PC-9 (cell line): ENCODE results near the gene ERMAP. TPM values are rescaled to one million over a fixed set of nuclear protein-coding genes. Genes with fewer than 3 reads are reported as not detected.

Experiments
- BruUV-seq: library from RNA; stranded (reverse); fragments of 400-500 nt; replicated peaks from 2 replicates; lab custom pipeline; 2021; lab: Mats Ljungman, UMichigan
- CTCF ChIA-PET: fragments of 300-600 bp; sonication (Branson Sonifier 250); formaldehyde crosslinking; loops from one replicate; lab custom pipeline; 2022; ENCODE audit warnings: antibody characterized with exemption; lab: Charles Lee
- POLR2A ChIA-PET: fragments of 300-600 bp; sonication (Branson Sonifier 250); formaldehyde crosslinking; loops from one replicate; lab custom pipeline; 2022; ENCODE audit warnings: antibody characterized with exemption; ENCODE audit not compliant: unreplicated experiment; lab: Charles Lee
- DNase-seq, 2 experiments: peaks; one replicate each; pipeline versions ENCODE4 v3.0.0 to v3.0.0-alpha.2; 2015 to 2022; ENCODE audit warnings: mixed read lengths in 1 of 2
- H2AFZ ChIP-seq: fragments of 200-600 bp; sonication (generic); 2 replicates; pipeline ENCODE4 v1.8.1; 2017; ENCODE audit warnings: antibody characterized with exemption
- H3F3A ChIP-seq: fragments of 200-600 bp; sonication (generic); 2 replicates; pipeline ENCODE4 v1.8.1; 2017; ENCODE audit warnings: antibody characterized with exemption, mild to moderate bottlenecking, low read depth; ENCODE audit not compliant: insufficient read depth
- H3K27ac ChIP-seq: fragments of 200-600 bp; sonication (generic); 2 replicates; pipeline ENCODE4 v1.6.1; 2016; ENCODE audit warnings: mixed run types
- H3K27me3 ChIP-seq: fragments of 200-600 bp; sonication (generic); 2 replicates; pipeline ENCODE4 v1.6.1; 2016; ENCODE audit warnings: low read depth, mixed run types; ENCODE audit not compliant: insufficient read depth
- H3K36me3 ChIP-seq: fragments of 200-600 bp; sonication (generic); 2 replicates; pipeline ENCODE4 v1.6.1; 2016; ENCODE audit warnings: low read depth, mixed run types
- H3K4me1 ChIP-seq: fragments of 200-600 bp; sonication (generic); replicated peaks from 2 replicates; pipeline ENCODE4 v1.6.1; 2016; ENCODE audit warnings: mixed run types; ENCODE audit not compliant: insufficient read depth
- H3K4me2 ChIP-seq: fragments of 200-600 bp; sonication (generic); 2 replicates; pipeline ENCODE4 v1.6.1; 2017; ENCODE audit warnings: mixed run types
- H3K4me3 ChIP-seq: fragments of 200-600 bp; sonication (generic); 2 replicates; pipeline ENCODE4 v1.6.1; 2016; ENCODE audit warnings: mixed run types
- H3K79me2 ChIP-seq: fragments of 200-600 bp; sonication (generic); 2 replicates; pipeline ENCODE4 v1.6.1; 2017; ENCODE audit warnings: low read depth, mixed run types
- H3K9me2 ChIP-seq: fragments of 200-600 bp; sonication (generic); 2 replicates; pipeline ENCODE4 v1.8.1; 2017; ENCODE audit warnings: mild to moderate bottlenecking; ENCODE audit not compliant: insufficient read depth
- H3K9me3 ChIP-seq: fragments of 200-600 bp; sonication (generic); 2 replicates; pipeline ENCODE4 v1.8.1; 2016; ENCODE audit warnings: low read depth; ENCODE audit not compliant: insufficient read depth
- H4K20me1 ChIP-seq: fragments of 200-600 bp; sonication (generic); 2 replicates; pipeline ENCODE4 v1.8.1; 2017; ENCODE audit not compliant: insufficient read depth
- CTCF ChIP-seq: fragments of 200-600 bp; sonication (generic); conservative IDR thresholded peaks from 2 replicates; pipeline ENCODE4 v1.6.1; 2017; ENCODE audit warnings: mixed run types, antibody characterized with exemption, mild to moderate bottlenecking, moderate library complexity
- EZH2 ChIP-seq: fragments of 200-600 bp; sonication (generic); IDR thresholded peaks from 2 replicates; pipeline ENCODE4 v1.8.0; 2017; ENCODE audit warnings: antibody characterized with exemption, low read depth
- intact Hi-C: fragments of 100-400 bp; cut with micrococcal nuclease; formaldehyde crosslinking; loops from one replicate; pipeline ENCODE4 v1.10.0; 2022; ENCODE audit not compliant: unreplicated experiment
- total RNA-seq: library from RNA; stranded (reverse); gene quantifications from 2 replicates; pipeline ENCODE4 v1.2.3, GENCODE V29; 2021

ERMAP gene
- total RNA-seq, 1 experiment from 2014 or later, result 20.8 TPM

GRCh38 chr1:42824481-42825035, 7.6 kb downstream of the ERMAP start:
- no peak for TF ChIP-seq EZH2
- TF ChIP-seq CTCF, result no peak
- Histone ChIP-seq H3K4me2 (no peak overlapping the region), H3K27me3 (no peaks in the 10 kb centered on the region), H3K9me3 (peaks cover 5% of the 10 kb centered on the region; the same call in 1 of the 2 replicates), H3K79me2 (no peaks in the 10 kb centered on the region), H4K20me1 (no peaks in the 10 kb centered on the region), H3K27ac (no peak overlapping the region), H3F3A (peaks cover 14% of the 10 kb centered on the region; the same call in 1 of the 2 replicates), H3K4me3 (no peak overlapping the region), H3K36me3 (0 out of 2 replicates have a peak, but pooled peaks cover 3% of the 10 kb centered on the region), H3K4me1 (peaks cover 17% of the 10 kb centered on the region), H3K9me2 (no peaks in the 10 kb centered on the region), H2AFZ (no peak overlapping the region)
- intact Hi-C loops, result no loop called here
- no TSS peak for BruUV-seq
- ChIA-PET CTCF (no interaction called here), POLR2A (interaction anchor here (0.6 kb wide), 1 partner anchor 58 kb away, joined by 4 read pairs; no protein-coding TSS in a partner anchor)
- DNase-seq, result no peak

GRCh38 chr1:42825036-42825851, 8.3 kb downstream of the ERMAP start:
- H3K4me2 ChIP-seq, result no peak overlapping the region
- H4K20me1 ChIP-seq, result no peaks in the 10 kb centered on the region
- DNase-seq, result no peak
- BruUV-seq, result no TSS peak
- no peak overlapping the region for H2AFZ ChIP-seq
- H3K9me3 ChIP-seq, result peaks cover 5% of the 10 kb centered on the region; the same call in 1 of the 2 replicates
- intact Hi-C loops, result no loop called here
- H3F3A ChIP-seq, result peaks cover 14% of the 10 kb centered on the region; the same call in 1 of the 2 replicates
- H3K9me2 ChIP-seq, result no peaks in the 10 kb centered on the region
- H3K27ac ChIP-seq, result no peak overlapping the region
- no peaks in the 10 kb centered on the region for H3K79me2 ChIP-seq
- no peaks in the 10 kb centered on the region for H3K27me3 ChIP-seq
- no peak overlapping the region for H3K4me3 ChIP-seq
- CTCF ChIA-PET, result no interaction called here
- H3K36me3 ChIP-seq, result 0 out of 2 replicates have a peak, but pooled peaks cover 3% of the 10 kb centered on the region
- H3K4me1 ChIP-seq, result peaks cover 17% of the 10 kb centered on the region
- no peak for TF ChIP-seq EZH2
- no peak for TF ChIP-seq CTCF
- POLR2A ChIA-PET, result no interaction called here

GRCh38 chr1:42830631-42831030, 13.7 kb downstream of the ERMAP start:
- ChIA-PET POLR2A (interaction anchor here (0.7 kb wide), 1 partner anchor 23 kb away, joined by 7 read pairs; no protein-coding TSS in a partner anchor), CTCF (no interaction called here)
- Histone ChIP-seq H3F3A (no peaks in the 10 kb centered on the region), H3K36me3 (no peaks in the 10 kb centered on the region), H3K27ac (no peak overlapping the region), H4K20me1 (no peaks in the 10 kb centered on the region), H3K4me3 (no peak overlapping the region), H3K9me3 (no peaks in the 10 kb centered on the region), H3K9me2 (no peaks in the 10 kb centered on the region), H3K4me2 (no peak overlapping the region), H3K4me1 (no peaks in the 10 kb centered on the region), H3K27me3 (no peaks in the 10 kb centered on the region), H2AFZ (no peak overlapping the region), H3K79me2 (no peaks in the 10 kb centered on the region)
- TF ChIP-seq EZH2, result no peak
- no peak for TF ChIP-seq CTCF
- BruUV-seq, result no TSS peak
- intact Hi-C loops, result no loop called here
- DNase-seq, result no peak
